Activated CD8-positive, alpha-beta memory T cell treated with anti-CD3 and anti-CD28 coated beads, Interleukin-2, amount 50 U/mL, for 48 hours (primary cell): Measurements from ENCODE around the gene CCSER2.
"Not testable (repeated sequence)": the region's sequence is repeated elsewhere in the genome, so short reads cannot be mapped to it uniquely, and the experiment has no call there.

Experiments used
- DNase-seq: peaks from one replicate; pipeline ENCODE4 v3.0.0-alpha.2; 2020

CCSER2 gene

DNA sequence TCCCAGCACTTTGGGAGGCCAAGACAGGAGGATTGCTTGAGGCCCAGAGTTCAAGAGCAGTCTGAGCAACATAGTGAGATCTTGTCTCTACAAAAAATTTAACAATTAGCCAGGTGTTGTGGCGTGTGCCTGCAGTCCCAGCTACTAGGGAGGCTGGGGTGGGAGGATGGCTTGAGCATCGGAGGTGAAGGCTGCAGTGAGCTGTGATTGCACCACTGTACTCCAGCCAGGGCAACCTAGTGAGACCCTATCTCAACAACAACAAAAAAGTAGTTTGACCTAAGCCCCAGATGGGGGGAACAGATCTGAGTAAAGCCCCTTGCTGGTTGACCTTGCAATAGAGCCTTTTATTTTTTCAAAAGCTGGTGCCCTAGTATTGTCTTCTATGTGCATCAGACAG, 15.6 kb upstream of the CCSER2 start:
- DNase-seq: no peak

DNA sequence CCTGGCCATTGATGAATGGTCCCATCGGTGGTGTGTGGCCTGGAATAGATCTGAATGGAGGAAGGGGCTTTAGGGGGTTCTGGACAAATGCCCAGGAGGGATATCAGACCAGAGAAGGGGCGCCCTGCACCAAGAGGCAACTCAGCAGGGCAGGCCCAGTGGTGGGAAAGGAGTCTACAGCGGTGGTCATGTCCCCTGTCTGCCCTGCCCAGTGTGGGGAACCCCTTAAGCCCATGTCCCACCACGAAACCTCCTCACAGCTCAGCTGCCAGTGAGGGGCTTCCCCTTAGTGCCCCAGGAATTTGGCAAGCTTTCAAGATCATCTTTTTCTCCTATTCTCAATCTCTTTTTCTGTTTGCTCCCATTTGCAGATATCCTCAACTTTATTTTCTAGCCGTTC, 14.1 kb upstream of the CCSER2 start:
- no peak for DNase-seq

DNA sequence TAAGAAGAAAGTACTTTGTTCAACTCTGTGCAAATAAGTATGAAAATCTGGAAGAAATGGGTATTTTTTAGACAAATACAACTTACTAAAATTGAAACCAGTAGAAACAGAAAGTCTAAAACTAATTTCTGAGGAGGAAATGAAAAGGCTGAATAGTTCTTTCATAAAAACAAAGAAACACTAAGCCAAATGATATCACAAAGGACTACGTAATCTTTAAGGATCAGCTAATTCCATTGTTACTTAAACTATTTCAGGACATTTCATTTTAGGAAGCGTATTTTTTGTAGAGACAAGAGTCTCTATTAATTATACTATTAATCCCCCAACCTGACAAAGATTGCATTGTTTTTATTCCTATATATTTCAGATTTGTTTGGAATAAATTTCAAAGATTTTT, 11.2 kb upstream of the CCSER2 start:
- no peak for DNase-seq

DNA sequence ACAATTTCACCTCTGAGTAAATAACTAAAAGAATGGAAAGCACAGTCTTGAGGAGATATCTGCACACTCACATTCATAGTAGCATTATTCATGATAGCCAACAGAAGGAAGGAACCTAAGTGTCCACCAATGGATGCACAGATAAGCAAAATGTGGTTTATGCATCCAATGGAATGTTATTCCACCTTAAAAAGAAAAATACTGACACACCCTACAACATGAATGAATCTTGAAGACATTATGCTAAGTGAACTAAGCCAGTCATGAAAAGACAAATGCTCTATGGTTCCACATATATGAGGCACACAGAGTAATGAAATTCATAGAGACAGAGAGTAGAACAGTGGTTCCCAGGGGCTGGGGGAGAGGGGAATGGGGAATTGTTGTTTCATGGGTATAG, 6.5 kb upstream of the CCSER2 start:
- no peak for DNase-seq

DNA sequence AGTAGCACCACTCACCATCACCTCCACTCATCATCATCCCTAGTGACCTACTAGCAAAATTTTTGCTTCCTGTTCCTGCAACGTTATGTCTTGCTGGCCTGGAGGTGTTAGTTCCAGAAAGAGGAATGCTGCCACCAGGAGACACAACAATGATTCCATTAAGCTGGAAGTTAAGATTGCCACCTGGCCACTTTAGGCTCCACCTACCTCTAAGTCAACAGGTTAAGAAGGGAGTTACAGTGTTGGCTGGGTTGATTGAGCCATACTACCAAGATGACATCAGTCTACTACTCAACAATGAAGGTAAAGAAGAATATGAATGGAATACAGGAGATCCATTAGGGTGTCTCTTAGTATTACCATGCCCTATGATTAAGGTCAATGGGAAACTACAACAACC, 4.8 kb upstream of the CCSER2 start:
- DNase-seq: not testable (repeated sequence)

DNA sequence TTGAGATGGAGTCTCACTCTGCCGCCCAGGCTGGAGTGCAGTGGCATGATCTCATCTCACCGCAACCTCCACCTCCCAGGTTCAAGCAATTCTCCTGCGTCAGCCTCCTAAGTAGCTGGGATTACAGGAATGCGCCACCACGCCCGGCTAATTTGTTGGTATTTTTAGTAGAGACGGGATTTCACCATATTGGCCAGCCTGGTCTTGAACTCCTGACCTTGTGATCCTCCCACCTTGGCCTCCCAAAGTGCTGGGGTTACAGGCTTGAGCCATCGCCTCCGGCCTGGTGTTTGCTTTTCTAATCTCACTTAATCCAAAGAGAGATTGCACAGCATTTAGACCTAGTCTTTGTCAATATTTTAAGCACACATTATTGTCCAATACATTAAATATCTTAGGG, 1.4 kb upstream of the CCSER2 start:
- DNase-seq: not testable (repeated sequence)

DNA sequence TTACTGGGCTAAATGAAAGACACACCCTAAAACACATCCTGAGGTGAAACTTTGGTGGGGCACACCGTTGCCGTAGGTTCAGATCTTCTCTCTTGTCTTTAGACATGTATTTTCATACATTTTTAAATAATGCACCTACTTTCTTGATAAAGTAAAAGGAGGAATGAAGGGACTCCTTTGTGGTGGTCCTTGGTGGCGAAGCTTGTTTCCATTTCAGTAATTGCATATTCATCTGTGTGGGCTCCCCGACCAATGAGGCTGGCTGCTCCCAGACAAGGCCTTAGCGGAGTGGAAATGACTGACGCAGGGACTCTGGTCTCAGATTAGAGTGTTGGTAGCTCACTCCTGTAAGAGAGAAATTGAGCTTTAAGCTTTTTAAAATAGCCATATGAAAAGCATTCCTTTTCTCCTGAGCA, 815 bp downstream of the CCSER2 start:
- peak; percentile 78 for DNase-seq

DNA sequence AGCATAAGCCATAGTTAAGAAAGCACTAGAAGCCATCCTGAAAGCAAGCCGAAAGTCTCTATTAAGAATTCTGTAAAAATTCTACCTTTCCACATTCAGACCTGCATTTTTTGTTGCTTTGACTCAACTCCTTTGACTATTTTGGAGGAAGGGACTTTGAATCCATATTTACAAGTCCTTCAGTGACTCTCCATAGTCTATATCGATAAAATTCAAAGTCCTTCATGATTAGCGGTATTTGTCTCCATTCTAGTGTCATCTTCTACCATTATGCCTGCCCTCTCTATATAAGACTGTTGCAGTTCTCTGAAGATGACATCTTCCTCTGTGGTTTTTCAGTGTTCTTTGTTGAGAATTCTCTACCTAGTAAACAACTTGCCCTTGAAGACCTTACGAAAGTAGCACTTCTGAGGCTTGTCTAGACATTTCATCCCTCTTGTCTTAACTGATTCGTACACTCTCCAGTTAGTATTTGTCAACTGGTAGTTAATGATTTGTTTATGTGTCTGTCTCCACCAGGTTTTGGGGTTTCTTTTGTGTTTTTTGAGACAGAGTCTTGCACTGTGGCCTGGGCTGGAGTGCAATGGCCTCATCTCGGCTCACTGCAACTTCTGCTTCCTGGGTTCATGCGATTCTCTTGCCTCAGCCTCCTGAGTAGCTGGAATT, 1.7 kb downstream of the CCSER2 start:
- no peak for DNase-seq

DNA sequence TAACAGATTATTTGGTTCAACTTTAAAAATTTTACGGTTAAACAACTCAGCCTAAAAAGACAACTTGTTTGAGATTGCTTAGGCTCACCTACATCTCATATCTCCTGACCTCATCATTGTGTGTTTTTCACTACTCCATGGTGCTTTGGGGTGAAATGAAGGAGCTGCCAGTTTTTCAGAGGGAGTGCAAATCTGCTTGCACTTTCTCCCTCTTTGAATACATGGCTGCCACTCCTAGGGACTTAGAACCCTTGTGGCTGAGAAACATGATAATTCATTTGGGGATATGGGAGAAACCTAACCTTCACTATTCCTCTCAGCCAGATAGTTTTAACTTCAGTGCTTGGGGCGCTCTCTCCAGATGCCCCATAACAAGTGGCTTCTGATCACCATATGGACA, 2.7 kb downstream of the CCSER2 start:
- no peak for DNase-seq

DNA sequence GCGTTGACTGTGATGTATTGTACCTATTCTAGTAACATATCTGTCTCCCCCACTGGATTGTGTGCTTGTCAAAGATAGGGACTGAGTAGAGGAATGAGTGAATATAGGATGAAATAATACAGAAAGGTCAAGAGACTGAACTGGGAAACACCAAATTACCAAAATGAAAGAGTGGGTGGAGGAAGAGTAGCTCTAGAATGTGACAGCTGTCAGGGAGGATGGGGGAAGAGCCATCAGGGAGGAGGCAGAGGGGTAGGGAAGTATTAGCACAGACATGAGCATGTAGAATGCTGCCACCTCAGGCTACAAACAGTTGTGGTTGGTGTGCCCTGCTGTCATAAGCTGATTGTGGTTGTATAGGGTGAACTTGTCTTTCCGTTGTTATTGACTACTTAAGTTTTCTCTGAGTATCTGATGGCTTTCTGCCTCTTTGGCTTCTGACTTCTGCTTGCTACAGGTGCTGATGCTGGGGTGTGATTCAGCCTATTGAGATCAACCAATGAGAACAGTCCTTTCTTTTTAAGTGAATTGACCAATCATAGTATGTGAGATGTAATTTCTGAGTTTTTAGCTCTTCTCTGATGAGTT, 5.6 kb downstream of the CCSER2 start:
- peak; percentile 66 for DNase-seq

DNA sequence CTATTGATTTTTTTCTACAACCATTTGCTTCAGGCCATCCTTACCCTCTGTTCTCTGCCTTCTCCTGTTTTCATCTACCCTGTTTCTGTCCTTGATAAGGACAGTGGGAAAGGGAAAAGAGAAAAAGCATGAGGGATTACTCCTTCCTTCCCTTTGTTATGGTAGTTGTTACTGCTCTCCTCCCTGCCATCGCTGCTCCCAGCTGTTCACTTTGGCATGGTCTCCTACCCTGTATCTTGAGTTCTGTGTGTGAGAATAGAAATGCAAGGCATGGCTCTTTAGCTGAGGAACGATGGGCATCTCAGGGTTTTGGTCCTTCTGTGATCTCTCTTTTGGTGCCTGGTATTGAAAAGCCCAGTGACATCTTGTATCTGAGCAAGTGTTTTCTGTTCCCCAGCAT, 6.4 kb downstream of the CCSER2 start:
- DNase-seq: no peak

DNA sequence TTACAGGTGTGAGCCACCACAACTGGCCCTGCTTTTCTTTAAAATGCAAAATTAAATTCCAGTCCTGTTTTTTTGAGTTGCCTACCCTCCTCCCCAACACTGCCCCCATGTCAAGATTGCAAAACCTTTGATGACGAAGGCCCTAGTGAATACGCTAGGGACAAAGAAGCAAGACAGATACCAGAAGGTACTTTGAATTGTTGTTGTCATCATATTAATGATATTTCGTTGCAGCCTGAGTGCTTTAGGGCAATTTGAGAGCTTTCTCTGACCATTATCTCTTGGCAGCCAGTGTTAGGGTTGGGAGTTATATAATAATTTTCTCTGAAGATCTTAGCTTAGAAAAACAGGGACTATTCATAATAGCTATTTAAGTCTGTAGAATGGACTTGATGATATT, 7.1 kb downstream of the CCSER2 start:
- no peak for DNase-seq

DNA sequence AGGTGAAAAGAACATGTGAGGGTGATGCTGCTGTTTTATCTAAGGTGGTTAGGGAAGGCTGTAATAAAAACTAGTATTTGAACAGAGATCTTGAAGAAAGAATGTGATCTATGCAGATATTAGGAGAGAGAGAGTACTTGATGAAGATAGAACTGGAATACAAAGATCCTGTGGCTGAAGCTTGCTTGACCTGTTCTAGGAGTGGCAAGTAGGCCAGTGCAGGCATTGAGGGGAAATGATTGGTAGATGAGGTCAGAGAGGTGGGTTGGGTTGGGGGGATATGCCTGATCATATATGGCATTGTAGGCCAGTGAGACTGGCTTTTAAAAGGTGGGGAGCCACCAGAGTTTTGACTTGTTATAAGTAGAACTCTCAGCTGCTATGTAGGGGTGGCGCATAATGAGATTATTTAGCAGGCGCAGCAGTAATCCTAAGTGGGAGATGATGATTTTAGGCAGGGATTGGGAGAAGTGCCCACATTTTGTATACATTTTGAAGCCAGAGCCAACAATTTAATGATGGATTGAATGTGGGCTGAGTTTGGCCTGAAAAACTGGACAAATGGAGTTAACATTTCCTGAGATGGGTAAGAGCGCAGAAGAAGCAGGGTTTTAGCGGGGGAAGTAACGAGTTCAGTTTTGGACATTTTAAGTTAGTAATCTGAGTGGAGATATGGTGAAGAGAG, 8.2 kb downstream of the CCSER2 start:
- no peak for DNase-seq

DNA sequence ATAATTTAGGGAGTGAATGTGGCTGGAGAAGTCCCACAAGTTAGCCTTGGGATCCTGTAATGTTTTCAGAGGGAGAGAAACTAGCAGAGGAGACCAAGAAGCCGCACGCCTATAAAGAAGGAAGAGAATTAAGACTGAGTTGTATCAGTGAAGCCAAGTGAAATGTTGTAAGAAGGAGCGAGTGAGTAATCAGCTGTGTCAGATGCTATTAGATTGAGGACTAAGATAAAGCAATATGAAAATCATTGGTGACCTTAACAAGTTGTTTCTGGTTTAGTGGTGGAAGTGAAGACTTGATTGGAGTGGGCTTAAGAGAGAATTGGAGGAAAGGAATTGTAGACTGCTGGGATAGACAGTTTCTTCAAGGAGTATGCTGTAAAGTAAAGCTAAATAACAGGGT, 8.8 kb downstream of the CCSER2 start:
- no peak for DNase-seq

DNA sequence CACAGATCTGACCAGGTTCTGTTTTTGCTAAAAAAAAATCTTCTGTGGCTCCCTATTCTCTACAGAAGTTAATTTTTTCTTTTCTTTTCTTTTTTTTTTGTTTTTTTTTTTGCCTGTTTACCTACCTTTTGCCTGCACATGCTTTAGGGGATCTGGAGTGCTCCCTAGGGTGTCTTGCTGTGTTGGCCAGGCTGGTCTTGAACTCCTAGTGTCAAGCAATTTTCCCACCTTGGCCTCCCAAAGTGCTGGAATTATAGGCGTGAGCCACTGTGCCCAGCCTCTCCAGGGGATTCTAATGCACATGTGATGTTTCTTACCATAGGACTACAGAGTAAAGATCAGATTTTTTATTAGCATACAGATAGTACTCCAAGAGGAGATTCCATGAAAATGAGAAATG, 10.6 kb downstream of the CCSER2 start:
- no peak for DNase-seq

DNA sequence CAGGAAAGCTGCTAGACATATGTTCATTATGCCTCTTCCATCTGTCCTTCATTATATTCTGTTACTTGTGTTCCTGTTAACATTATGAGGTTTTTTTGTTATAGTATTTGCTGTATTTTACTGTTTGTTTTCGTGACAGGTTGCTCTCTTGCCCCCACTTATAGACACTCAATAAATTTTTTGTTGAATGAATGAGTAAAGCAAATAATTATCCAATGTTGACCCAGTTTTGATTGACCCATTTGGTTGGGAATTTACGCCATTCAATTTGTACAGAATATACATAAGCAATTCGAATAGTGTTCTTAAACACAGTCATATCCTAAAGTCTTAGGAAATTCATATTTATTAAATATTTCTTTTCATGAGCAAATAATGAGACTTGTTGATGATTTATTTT, 11.8 kb downstream of the CCSER2 start:
- DNase-seq: no peak

DNA sequence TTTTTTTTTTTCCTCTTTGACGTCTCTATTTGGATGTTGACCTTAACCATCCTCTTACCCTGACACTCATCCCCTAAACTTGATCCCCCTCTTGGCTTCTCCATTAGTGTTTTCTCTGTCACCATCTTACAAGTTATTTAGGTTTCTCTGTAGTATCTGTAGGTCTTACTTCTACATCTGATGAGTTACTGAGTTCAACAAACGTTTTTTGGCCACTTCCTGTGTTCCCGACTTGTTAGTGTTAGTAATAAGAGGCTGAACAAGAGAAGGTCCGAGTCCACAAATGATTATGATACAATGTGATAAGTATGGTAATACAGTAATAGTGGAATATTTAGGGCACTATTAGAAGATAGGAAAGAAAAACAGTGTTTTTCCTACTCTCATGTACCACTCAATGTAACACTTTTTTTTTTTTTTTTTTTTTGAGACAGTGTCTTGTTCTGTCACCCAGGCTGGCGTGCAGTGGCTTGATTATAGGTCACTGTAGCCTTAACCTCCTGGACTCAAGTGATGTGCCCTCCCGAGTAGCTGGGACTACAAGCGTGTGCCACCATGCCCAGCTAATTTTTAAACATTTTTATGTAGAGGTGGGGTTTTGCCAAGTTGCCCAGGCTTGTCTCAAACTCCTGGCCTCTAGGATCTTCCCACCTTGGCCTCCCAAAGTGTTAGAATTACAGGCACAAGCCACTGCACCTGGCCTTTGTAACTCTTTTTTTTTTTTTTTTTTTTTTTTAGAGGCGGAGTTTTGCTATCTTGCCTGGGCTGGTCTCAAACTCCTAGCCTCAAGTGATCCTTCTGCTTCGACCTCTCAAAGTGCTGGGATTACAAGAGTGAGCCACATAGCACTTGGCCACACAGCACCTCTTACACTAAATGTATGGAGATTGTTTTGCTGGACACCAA, 12.5 kb downstream of the CCSER2 start:
- DNase-seq: no peak

DNA sequence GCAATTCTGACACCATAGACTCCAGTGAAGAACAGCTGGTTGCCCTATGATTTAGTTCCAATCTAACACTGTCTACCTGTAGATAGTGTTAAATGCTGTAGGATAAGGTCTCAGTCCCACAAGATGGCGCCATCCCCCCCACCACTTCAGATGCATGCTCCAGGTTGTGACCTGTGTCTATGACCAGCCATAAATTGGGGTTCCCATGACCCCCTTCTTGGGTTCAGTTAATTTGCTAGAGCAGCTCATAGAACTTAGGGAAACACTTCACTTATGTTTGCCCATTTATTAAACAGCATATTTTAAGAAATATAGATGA, 13.1 kb downstream of the CCSER2 start:
- no peak for DNase-seq

DNA sequence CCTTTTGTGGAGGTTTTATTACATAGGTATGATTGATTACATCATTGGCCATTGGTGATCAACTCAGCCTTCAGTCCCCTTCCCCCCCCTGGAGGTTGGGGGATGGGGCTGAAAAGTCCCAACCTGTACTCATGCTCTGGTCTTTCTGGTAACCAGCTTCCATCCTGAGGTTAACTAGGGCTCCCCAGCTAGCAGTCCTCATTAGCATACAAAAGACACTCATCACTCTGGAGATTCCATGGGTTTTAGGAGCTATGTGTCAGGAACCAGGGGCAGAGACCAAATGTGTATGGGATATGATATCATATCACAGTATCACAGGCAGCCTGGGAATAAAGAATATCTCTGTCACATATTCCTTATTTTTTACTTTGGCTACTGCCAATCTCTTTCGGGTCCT, 13.6 kb downstream of the CCSER2 start:
- no peak for DNase-seq

DNA sequence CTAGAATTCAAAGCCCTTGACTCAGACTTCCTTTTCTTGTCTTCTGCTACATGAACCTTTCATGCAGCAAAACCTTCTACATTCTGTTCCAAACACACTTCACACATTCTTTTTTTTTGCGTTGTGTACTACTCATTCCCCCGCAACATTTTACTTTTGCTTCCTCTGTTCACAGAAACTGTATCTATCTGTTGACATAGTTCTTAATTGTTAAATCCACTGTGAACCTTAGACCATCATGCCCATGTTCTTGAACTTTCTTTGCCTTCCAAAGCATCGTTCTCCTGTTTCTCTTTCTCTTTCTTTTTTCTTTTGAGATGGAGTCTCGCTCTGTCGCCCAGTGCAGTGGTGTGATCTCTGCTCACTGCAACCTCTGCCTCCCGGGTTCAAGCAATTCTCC, 14.2 kb downstream of the CCSER2 start:
- DNase-seq: no peak

DNA sequence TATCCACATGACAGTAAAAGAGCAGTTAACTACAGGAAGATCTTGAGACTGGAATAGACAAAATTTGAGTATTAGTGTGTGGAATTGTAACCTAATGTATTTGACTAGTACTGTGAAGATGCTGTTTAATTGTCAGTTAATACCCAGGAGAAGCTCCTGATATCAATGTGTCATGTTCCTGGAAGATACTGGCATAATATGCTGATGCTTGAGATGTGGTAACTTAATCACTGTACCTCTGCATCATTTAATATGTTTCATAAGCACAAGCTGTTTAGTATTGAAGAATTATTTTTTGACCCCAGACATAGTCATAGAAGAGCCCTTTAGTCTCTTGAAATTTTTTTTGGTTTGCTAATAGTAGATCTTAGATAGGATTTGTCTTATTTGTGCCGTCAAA, 15.4 kb downstream of the CCSER2 start:
- DNase-seq: no peak

DNA sequence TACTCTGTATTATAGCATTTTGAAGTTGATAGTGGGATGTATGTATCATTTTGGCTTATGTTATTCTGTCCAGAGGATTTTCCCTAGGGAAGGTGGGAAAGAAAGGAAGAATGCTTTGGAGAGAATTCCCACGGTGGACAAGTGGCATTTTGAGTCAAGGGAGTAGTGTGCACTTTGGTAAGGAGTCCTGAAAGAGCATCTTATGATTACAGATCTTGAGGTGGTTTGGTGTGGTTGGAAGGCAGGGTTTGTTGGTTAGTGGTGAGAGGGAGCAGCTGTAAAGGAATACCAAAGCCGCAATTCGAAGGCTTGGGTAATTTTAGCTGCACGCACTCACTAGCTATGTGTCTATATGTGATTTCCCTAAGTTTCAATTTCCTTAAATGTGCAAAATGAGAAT, 16.1 kb downstream of the CCSER2 start:
- no peak for DNase-seq

DNA sequence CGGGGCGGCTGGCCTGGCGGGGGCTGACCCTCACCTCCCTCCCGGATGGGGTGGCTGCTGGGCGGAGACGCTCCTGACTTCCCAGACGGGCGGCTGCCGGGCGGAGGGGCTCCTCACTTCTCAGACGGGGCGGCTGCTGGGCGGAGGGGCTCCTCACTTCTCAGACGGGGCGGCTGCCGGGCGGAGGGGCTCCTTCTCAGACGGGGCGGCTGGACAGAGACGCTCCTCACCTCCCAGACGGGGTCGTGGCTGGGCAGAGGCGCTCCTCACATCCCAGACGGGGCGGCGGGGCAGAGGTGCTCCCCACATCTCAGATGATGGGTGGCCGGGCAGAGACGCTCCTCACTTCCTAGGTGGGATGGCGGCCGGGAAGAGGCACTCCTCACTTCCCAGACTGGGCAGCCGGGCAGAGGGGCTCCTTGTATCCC, 19.2 kb downstream of the CCSER2 start:
- not testable (repeated sequence) for DNase-seq

DNA sequence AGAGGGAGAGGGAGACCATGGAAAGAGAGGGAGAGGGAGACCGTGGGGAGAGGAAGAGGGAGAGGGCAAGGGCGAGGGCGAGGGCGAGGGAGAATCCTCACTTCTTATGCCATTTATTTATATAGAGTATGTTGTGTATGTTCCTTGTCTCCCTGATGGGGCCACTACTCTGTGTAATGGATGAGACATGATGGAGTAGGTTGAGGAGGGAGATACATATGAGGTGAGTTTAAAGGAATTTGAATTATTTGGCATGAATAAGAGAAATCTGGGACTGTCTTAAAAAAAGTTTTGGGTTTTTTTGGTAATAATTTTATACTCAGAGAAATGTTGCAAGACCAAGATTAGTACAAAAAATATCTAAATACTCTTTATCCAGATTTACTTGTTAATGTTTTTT, 20.1 kb downstream of the CCSER2 start:
- DNase-seq: no peak
